HEK293T (cell line): ENCODE results near the gene TRIM27.

Experiments used
- BHLHE40 ChIP-seq: fragments of 450-650 bp; IDR thresholded peaks from 2 replicates; pipeline ENCODE4 v1.6.1; 2016; ENCODE audit warnings: mild to moderate bottlenecking, moderate library complexity, borderline replicate concordance
- PKNOX1 ChIP-seq: fragments of 450-650 bp; IDR thresholded peaks from 2 replicates; pipeline ENCODE4 v1.6.1; 2016

DNA sequence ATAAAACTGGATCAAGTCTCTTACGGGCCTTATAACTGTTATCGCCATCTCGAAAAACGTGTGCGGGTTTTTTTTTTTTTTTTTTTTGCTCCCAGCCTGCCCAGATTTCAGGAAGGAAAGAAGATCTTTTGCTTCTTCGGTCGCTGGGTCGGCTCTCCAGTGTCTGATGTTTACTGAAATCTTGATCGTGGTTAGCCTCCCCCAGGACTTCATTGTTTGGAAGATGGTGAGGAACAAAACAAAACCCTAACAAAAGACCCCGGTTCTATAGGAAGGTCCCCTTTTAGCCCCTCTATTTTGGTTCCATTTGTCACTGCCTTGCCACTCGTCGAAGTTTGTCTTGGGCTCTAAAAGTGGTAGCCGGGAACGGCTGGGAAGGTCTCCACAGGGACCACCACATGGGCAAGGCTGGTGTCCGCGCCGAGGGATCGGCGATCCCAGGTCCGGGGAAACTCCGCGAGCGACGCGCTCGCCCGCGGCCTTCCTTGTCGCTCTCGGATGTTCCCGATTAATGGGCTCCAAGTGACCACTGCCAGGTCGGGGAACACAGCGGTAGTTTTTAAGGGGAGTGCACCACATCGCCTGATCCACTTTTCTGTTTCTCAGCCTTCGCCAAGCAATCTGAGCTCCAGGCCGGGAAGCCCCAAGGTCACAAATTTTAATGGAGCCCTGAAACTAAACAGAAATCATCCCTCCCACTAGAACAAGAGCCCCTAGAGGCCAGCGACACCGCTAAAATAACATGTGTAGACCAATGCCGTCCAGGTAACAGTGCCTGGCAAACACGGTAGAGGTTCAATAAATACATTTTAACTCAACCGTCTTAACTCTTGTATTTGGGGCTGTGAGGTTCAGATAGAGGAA, 27.0 kb downstream of the TRIM27 start:
- TF ChIP-seq BHLHE40 (no peak), PKNOX1 (no peak)
